SU-DHL-6 (cell line): ENCODE data around the gene TBC1D8.

Experiments
- EZH2phosphoT487 ChIP-seq: fragments of 200-600 bp; sonication (generic), shearing (Covaris generic); conservative IDR thresholded peaks from 2 replicates; pipeline ENCODE4 v1.6.1; 2018; ENCODE audit warnings: mild to moderate bottlenecking, antibody characterized with exemption, low read length, moderate library complexity, mixed read lengths
- TF ChIP-seq, protein P1 (sequence below): fragments of 200-600 bp; sonication (generic); IDR thresholded peaks from one replicate; pipeline ENCODE4 v1.5.1; 2017; ENCODE audit warnings: antibody characterized with exemption, mild to moderate bottlenecking, low read length, moderate library complexity; ENCODE audit not compliant: insufficient read depth, poor library complexity, severe bottlenecking

- TF ChIP-seq, protein P1, sequence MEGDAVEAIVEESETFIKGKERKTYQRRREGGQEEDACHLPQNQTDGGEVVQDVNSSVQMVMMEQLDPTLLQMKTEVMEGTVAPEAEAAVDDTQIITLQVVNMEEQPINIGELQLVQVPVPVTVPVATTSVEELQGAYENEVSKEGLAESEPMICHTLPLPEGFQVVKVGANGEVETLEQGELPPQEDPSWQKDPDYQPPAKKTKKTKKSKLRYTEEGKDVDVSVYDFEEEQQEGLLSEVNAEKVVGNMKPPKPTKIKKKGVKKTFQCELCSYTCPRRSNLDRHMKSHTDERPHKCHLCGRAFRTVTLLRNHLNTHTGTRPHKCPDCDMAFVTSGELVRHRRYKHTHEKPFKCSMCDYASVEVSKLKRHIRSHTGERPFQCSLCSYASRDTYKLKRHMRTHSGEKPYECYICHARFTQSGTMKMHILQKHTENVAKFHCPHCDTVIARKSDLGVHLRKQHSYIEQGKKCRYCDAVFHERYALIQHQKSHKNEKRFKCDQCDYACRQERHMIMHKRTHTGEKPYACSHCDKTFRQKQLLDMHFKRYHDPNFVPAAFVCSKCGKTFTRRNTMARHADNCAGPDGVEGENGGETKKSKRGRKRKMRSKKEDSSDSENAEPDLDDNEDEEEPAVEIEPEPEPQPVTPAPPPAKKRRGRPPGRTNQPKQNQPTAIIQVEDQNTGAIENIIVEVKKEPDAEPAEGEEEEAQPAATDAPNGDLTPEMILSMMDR = no peak
- no peak for TF ChIP-seq EZH2phosphoT487
Observed at GRCh38 chr2:101006065-101006715, 145.0 kb downstream of the TBC1D8 start.
